Measurements from ENCODE around the gene GATD1.

GATD1 gene

DNA sequence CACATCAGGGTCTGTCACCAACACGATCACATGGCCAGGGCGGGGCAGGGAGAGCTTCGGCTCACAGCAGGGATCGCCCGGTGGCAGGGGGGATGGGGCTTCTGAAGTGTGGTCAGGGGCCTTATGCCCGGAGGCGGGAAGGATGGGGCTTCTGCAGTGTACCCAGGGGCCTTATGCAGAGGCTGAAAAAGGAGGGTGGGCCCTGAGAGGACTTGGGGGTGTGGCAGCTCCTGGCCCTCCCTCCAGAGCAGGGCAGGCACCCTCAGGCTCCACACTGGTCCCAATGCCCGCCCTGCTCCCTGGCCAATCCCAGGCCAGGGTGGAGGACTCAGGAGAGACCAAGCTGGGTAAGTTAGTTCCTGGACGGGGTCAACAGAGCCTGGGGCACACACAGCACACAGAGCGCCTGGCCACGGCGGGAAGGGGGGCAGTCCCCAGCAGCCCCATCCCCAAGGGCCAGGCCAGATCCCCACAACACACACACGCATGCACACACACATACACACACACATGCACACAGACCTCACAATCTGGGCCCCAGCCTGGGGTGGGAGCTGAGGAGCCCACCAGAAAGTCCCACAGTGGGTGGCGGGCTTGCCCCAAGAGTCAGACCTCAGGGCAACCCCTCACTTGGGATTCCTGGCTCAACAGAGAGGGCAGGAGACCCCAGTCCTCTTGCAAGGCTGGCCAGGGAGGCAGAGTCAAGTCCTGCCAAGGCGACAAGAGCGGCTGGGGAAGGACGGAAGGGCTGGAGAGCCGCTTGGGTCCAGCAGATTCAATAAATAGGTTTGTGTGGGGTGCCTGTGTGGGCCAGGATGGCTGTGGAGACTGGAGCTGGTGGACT, 13.7 kb upstream of the GATD1 start:
- peaks cover 4 to 34% (median 20%) of the 10 kb centered on the region in 4 experiments for H3K36me3 ChIP-seq (ENCODE audit: control insufficient read depth in 4 of 4, insufficient read depth in 4 of 4, low read length in 3 of 4)
- ChIA-PET CTCF (interaction anchor here (1.0 kb wide), 1 partner anchor 32 kb away, joined by 6 read pairs; no protein-coding TSS in a partner anchor), POLR2A (no interaction called here)
- no peak overlapping the region for H3K27ac ChIP-seq (ENCODE audit: insufficient read depth in 1 of 2, low read depth in 1 of 2, low read length in 2 of 2, poor library complexity in 1 of 2, severe bottlenecking in 2 of 2)
- H3K4me1 ChIP-seq (ENCODE audit: control extremely low read depth in 1 of 4, control insufficient read depth in 4 of 4, insufficient read depth in 4 of 4, low read length in 3 of 4) = peaks cover 0 to 20% (median 15%) of the 10 kb centered on the region in 4 experiments
- WGBS (ENCODE audit: insufficient coverage) = 88% methylated on average over 13 of the region's 18 CpGs
- H3K9me3 ChIP-seq (ENCODE audit: control extremely low read depth in 1 of 5, control insufficient read depth in 4 of 5, insufficient read depth in 2 of 5, low read depth in 1 of 5, low read length in 4 of 5) = no peaks in the 10 kb centered on the region
- no peak overlapping the region for H3K4me3 ChIP-seq (ENCODE audit: control insufficient read depth in 1 of 7, extremely low read depth in 1 of 7, insufficient read depth in 4 of 7, low read depth in 2 of 7, low read length in 6 of 7)
- DNase-seq = no peak
- peaks cover 0 to 30% (median 9%) of the 10 kb centered on the region in 5 experiments for H3K27me3 ChIP-seq (replicated peaks in 2 of 5; ENCODE audit: control insufficient read depth in 4 of 5, insufficient read depth in 5 of 5, low read length in 4 of 5)

GRCh38 chr11:789943-790342, 12.7 kb upstream of the GATD1 start, which contains the start of gene CEND1:
TSS of gene CEND1 (minus strand) at chr11:790090. CDS start at chr11:788576, 1,514 bp downstream.
- POLR2A ChIA-PET = no interaction called here
- CTCF ChIA-PET = no interaction called here
- Histone ChIP-seq H3K27me3 (replicated peaks in 2 of 5; ENCODE audit: control insufficient read depth in 4 of 5, insufficient read depth in 5 of 5, low read length in 4 of 5) (peaks cover 0 to 30% (median 9%) of the 10 kb centered on the region in 5 experiments), H3K9me3 (ENCODE audit: control extremely low read depth in 1 of 5, control insufficient read depth in 4 of 5, insufficient read depth in 2 of 5, low read depth in 1 of 5, low read length in 4 of 5) (no peaks in the 10 kb centered on the region), H3K27ac (ENCODE audit: insufficient read depth in 1 of 2, low read depth in 1 of 2, low read length in 2 of 2, poor library complexity in 1 of 2, severe bottlenecking in 2 of 2) (no peak within 1 kb of the TSS), H3K4me3 (ENCODE audit: control insufficient read depth in 1 of 7, extremely low read depth in 1 of 7, insufficient read depth in 4 of 7, low read depth in 2 of 7, low read length in 6 of 7) (no peak within 1 kb of the TSS), H3K4me1 (ENCODE audit: control extremely low read depth in 1 of 4, control insufficient read depth in 4 of 4, insufficient read depth in 4 of 4, low read length in 3 of 4) (peaks cover 0 to 10% (median 7%) of the 10 kb centered on the region in 4 experiments), H3K36me3 (ENCODE audit: control insufficient read depth in 4 of 4, insufficient read depth in 4 of 4, low read length in 3 of 4) (peaks cover 4 to 34% (median 20%) of the 10 kb centered on the region in 4 experiments)
- WGBS (ENCODE audit: insufficient coverage) = 8% methylated on average over 29 of the region's 44 CpGs
- DNase-seq = peak in 2 of 3 donors; percentile 25 to 26

- peaks cover 4 to 28% (median 17%) of the 10 kb centered on the region in 4 experiments for H3K36me3 ChIP-seq (ENCODE audit: control insufficient read depth in 4 of 4, insufficient read depth in 4 of 4, low read length in 3 of 4)
- no peak for DNase-seq
- H3K9me3 ChIP-seq (ENCODE audit: control extremely low read depth in 1 of 5, control insufficient read depth in 4 of 5, insufficient read depth in 2 of 5, low read depth in 1 of 5, low read length in 4 of 5) = no peaks in the 10 kb centered on the region
- H3K27me3 ChIP-seq (replicated peaks in 2 of 5; ENCODE audit: control insufficient read depth in 4 of 5, insufficient read depth in 5 of 5, low read length in 4 of 5) = peaks cover 0 to 30% (median 9%) of the 10 kb centered on the region in 5 experiments
- peaks cover 0 to 10% (median 7%) of the 10 kb centered on the region in 4 experiments for H3K4me1 ChIP-seq (ENCODE audit: control extremely low read depth in 1 of 4, control insufficient read depth in 4 of 4, insufficient read depth in 4 of 4, low read length in 3 of 4)
- ChIA-PET POLR2A (no interaction called here), CTCF (no interaction called here)
- H3K27ac ChIP-seq (ENCODE audit: insufficient read depth in 1 of 2, low read depth in 1 of 2, low read length in 2 of 2, poor library complexity in 1 of 2, severe bottlenecking in 2 of 2) = no peak overlapping the region
- no peak overlapping the region for H3K4me3 ChIP-seq (ENCODE audit: control insufficient read depth in 1 of 7, extremely low read depth in 1 of 7, insufficient read depth in 4 of 7, low read depth in 2 of 7, low read length in 6 of 7)
- 59% methylated on average over 24 of the region's 31 CpGs for WGBS (ENCODE audit: insufficient coverage)
These were observed 12.0 kb upstream of the GATD1 start for GRCh38 chr11:788953-789940.

DNA sequence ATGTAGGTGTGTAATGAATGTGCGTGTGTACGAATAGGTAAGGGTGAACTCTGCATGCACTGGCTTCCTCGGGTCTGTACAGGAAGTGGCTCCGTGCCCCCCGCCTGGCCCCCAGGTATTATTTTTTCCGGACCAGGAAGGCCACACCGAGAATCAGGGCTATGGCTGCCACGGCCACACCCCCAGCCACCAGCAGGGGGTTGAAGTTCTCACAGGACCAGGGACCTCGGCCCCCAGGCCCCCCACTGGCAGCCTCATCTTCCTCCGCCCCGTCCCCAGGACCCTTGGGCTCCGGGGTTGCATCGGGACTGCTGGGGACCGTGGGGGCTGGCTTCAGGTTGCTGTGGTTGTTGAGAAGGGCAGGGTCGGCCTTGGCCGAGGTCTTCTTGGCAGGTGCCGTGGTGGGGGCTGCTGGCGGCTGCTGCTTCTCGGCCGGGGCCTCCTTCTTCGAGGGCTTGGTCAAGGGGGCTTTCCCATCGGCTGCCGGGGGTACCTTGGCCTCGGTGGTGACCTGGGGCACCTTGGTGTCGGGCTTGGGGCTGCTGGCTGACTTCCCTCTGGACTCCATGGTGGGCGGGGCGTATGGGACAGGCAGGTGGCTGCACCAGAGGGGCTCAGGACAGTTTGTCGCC, 10.8 kb upstream of the GATD1 start:
- H3K27me3 ChIP-seq (replicated peaks in 2 of 5; ENCODE audit: control insufficient read depth in 4 of 5, insufficient read depth in 5 of 5, low read length in 4 of 5) = peaks cover 0 to 30% (median 9%) of the 10 kb centered on the region in 5 experiments
- no peak overlapping the region for H3K27ac ChIP-seq (ENCODE audit: insufficient read depth in 1 of 2, low read depth in 1 of 2, low read length in 2 of 2, poor library complexity in 1 of 2, severe bottlenecking in 2 of 2)
- whole genome bisulfite sequencing (ENCODE audit: insufficient coverage) = 68% methylated on average over 18 of the region's 28 CpGs
- POLR2A ChIA-PET = no interaction called here
- peak in 1 of 3 donors; percentile 22 for DNase-seq
- no peaks in the 10 kb centered on the region for H3K9me3 ChIP-seq (ENCODE audit: control extremely low read depth in 1 of 5, control insufficient read depth in 4 of 5, insufficient read depth in 2 of 5, low read depth in 1 of 5, low read length in 4 of 5)
- H3K4me3 ChIP-seq (ENCODE audit: control insufficient read depth in 1 of 7, extremely low read depth in 1 of 7, insufficient read depth in 4 of 7, low read depth in 2 of 7, low read length in 6 of 7) = peak overlapping the region in 1 of 7 experiments; percentile 42
- CTCF ChIA-PET = no interaction called here
- peaks cover 0 to 20% (median 11%) of the 10 kb centered on the region in 4 experiments for H3K36me3 ChIP-seq (ENCODE audit: control insufficient read depth in 4 of 4, insufficient read depth in 4 of 4, low read length in 3 of 4)
- peaks cover 0 to 12% (median 7%) of the 10 kb centered on the region in 4 experiments for H3K4me1 ChIP-seq (ENCODE audit: control extremely low read depth in 1 of 4, control insufficient read depth in 4 of 4, insufficient read depth in 4 of 4, low read length in 3 of 4)

DNA sequence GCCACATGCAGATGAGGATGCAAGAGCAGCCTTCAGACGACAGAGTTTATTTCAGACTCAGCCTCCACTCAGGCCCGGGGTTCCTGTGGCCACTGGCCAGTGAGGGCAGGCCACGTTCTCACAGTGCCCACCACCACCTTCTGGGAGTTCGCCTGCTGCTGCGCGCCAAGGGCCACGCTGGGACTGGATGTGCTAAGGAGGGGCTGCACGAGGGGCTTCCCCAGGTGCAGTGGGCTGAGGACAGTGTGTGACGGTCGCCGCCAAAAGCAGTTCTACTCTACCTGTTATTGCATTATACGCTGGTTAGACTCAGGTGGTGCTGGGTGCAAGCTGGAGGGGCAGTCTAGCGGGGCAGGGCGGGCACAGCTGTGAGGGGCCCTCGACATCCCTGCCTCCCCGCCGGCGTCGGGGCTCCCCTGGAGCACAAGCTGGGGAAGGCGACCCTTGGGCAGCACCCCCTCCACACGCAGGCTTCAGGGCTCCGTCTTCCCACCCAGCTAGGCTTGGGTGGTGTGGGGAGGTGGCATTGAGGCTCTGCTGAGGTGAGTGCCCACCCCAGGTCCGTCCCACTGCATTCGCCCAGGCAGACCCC, 9.9 kb upstream of the GATD1 start:
- peaks cover 0 to 12% (median 6%) of the 10 kb centered on the region in 4 experiments for H3K36me3 ChIP-seq (ENCODE audit: control insufficient read depth in 4 of 4, insufficient read depth in 4 of 4, low read length in 3 of 4)
- peaks cover 0 to 12% (median 7%) of the 10 kb centered on the region in 4 experiments for H3K4me1 ChIP-seq (ENCODE audit: control extremely low read depth in 1 of 4, control insufficient read depth in 4 of 4, insufficient read depth in 4 of 4, low read length in 3 of 4)
- H3K27ac ChIP-seq (ENCODE audit: insufficient read depth in 1 of 2, low read depth in 1 of 2, low read length in 2 of 2, poor library complexity in 1 of 2, severe bottlenecking in 2 of 2) = no peak overlapping the region
- no peaks in the 10 kb centered on the region for H3K9me3 ChIP-seq (ENCODE audit: control extremely low read depth in 1 of 5, control insufficient read depth in 4 of 5, insufficient read depth in 2 of 5, low read depth in 1 of 5, low read length in 4 of 5)
- H3K4me3 ChIP-seq (ENCODE audit: control insufficient read depth in 1 of 7, extremely low read depth in 1 of 7, insufficient read depth in 4 of 7, low read depth in 2 of 7, low read length in 6 of 7) = no peak overlapping the region
- H3K27me3 ChIP-seq (replicated peaks in 2 of 5; ENCODE audit: control insufficient read depth in 4 of 5, insufficient read depth in 5 of 5, low read length in 4 of 5) = peaks cover 0 to 30% (median 9%) of the 10 kb centered on the region in 5 experiments
- WGBS (ENCODE audit: insufficient coverage) = 96% methylated on average over 20 of the region's 24 CpGs
- DNase-seq = no peak
- CTCF ChIA-PET = interaction anchor here (1.1 to 1.7 kb wide), 2 partner anchors 10 to 11 kb away, joined by 3 to 5 read pairs; no protein-coding TSS in a partner anchor
- POLR2A ChIA-PET = no interaction called here

Data from common myeloid progenitor, CD34-positive (primary cell).